ENCODE data around the gene ERICH3. TPM values are rescaled to one million over a fixed set of nuclear protein-coding genes. Genes with fewer than 3 reads are reported as not detected.

Gene ERICH3
- total RNA-seq, 1 experiment from 2014 or later: not detected

DNA sequence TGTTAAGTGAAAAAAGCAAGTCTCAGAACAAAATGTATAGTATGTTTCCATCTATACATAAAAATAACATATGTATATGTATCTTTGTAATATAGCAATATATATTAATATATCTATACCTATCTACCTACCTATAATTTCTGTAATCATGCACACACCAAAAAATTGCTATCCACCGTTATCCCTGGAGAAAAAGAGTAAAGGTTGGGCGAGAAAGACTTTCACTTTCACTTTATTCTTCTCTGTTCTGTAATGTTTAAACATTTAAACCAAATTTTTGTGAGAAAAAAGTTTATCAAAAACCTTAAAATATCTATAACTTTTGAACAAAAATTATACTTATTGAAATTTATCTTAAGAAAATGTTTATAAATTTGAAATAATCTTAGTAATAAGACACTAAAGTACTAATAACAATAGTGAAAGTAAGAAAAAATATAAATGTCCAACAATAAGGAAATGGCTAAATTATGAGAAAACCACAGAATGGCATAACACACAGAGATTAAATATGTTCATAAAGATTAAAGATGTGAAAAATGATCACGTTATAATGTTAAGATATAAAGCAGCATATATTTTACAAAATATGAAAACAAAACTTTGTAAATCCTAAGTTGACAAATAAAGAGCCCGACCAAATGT, 87.2 kb downstream of the ERICH3 start:
- Histone ChIP-seq H3K23me2 (ENCODE audit: insufficient read length, low read depth, low read length, poor library complexity, severe bottlenecking) (no peaks in the 10 kb centered on the region), H3K56ac (ENCODE audit: insufficient read length, low read depth, low read length) (no peak overlapping the region), H3K18ac (ENCODE audit: insufficient read length, low read depth, low read length) (no peak overlapping the region), H3K79me1 (ENCODE audit: insufficient read depth, low read depth, low read length, poor library complexity, severe bottlenecking) (no peaks in the 10 kb centered on the region), H2BK120ac (ENCODE audit: low read depth, low read length, poor library complexity, severe bottlenecking) (no peak overlapping the region), H4K8ac (replicated peaks; ENCODE audit: insufficient read length, low read depth, low read length) (no peak overlapping the region), H4K91ac (ENCODE audit: insufficient read length, low read depth, low read length) (no peak overlapping the region), H3K27ac (ENCODE audit: insufficient read length, low read depth, low read length) (no peak overlapping the region), H3K4me1 (ENCODE audit: insufficient read depth, low read length) (no peaks in the 10 kb centered on the region), H3K4ac (ENCODE audit: low read depth, low read length) (no peak overlapping the region), H3K9me3 (ENCODE audit: control insufficient read depth, low read depth, low read length) (no peaks in the 10 kb centered on the region), H3K14ac (ENCODE audit: insufficient read depth, low read length) (no peak overlapping the region), H3K9ac (ENCODE audit: extremely low read depth, insufficient read length, low read length) (no peak overlapping the region), H2AFZ (ENCODE audit: low read length) (no peak overlapping the region), H4K5ac (ENCODE audit: insufficient read length, low read depth, low read length) (no peak overlapping the region), H4K20me1 (ENCODE audit: control insufficient read depth, insufficient read depth, insufficient read length) (no peaks in the 10 kb centered on the region), H3K4me2 (ENCODE audit: insufficient read depth, insufficient read length, low read length) (no peak overlapping the region), H3K27me3 (ENCODE audit: insufficient read depth, low read length) (no peaks in the 10 kb centered on the region; the same call in 1 of the 2 replicates), H2BK20ac (ENCODE audit: low read depth, low read length, poor library complexity, severe bottlenecking) (no peak overlapping the region), H3T11ph (ENCODE audit: low read length) (no peak overlapping the region), H3K79me2 (ENCODE audit: insufficient read depth, low read length) (no peaks in the 10 kb centered on the region), H2BK15ac (ENCODE audit: low read depth, low read length) (no peak overlapping the region), H2BK12ac (ENCODE audit: insufficient read length, low read depth, low read length) (no peak overlapping the region), H3K23ac (ENCODE audit: insufficient read length, low read depth, low read length) (no peak overlapping the region), H2BK5ac (ENCODE audit: insufficient read length, low read length) (no peak overlapping the region), H2AK5ac (ENCODE audit: insufficient read length, low read length) (no peak overlapping the region)
- TF ChIP-seq, protein P1, sequence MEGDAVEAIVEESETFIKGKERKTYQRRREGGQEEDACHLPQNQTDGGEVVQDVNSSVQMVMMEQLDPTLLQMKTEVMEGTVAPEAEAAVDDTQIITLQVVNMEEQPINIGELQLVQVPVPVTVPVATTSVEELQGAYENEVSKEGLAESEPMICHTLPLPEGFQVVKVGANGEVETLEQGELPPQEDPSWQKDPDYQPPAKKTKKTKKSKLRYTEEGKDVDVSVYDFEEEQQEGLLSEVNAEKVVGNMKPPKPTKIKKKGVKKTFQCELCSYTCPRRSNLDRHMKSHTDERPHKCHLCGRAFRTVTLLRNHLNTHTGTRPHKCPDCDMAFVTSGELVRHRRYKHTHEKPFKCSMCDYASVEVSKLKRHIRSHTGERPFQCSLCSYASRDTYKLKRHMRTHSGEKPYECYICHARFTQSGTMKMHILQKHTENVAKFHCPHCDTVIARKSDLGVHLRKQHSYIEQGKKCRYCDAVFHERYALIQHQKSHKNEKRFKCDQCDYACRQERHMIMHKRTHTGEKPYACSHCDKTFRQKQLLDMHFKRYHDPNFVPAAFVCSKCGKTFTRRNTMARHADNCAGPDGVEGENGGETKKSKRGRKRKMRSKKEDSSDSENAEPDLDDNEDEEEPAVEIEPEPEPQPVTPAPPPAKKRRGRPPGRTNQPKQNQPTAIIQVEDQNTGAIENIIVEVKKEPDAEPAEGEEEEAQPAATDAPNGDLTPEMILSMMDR (conservative IDR thresholded peaks at IDR 0.05): no peak
- Mint-ChIP-seq H3K4me1 (peaks cover 5 to 6% of the 10 kb centered on the region in 2 experiments; a peak in 1 of 4 replicates), H3K36me3 (ENCODE audit: insufficient read depth in 1 of 3, low read depth in 3 of 3) (no peaks in the 10 kb centered on the region), H3K9me3 (no peaks in the 10 kb centered on the region), H3K4me3 (no peak overlapping the region), H3K27me3 (ENCODE audit: low read depth) (no peaks in the 10 kb centered on the region), H3K27ac (no peak overlapping the region)
- WGBS (ENCODE audit: extremely low coverage, insufficient read length, low lambda C conversion rate): no CpG with 5 or more reads among the region's 4 CpGs
- no peak for DNase-seq

Measured in H9 (cell line).